BLaER1 (cell line): Measurements from ENCODE around the gene EEF1A2.

Experiments used
- H3K27ac ChIP-seq: shearing (Covaris generic); formaldehyde crosslinking; 2 replicates; pipeline ENCODE4 v1.8.1; 2022
- H3K27me3 ChIP-seq: shearing (Covaris generic); formaldehyde crosslinking; 2 replicates; pipeline ENCODE4 v1.8.1; 2022
- H3K36me3 ChIP-seq: shearing (Covaris generic); formaldehyde crosslinking; 2 replicates; pipeline ENCODE4 v1.8.1; 2022
- H3K4me1 ChIP-seq: shearing (Covaris generic); formaldehyde crosslinking; 2 replicates; pipeline ENCODE4 v1.8.1; 2022
- H3K4me2 ChIP-seq: shearing (Covaris generic); formaldehyde crosslinking; 2 replicates; pipeline ENCODE4 v1.8.1; 2022
- H3K4me3 ChIP-seq: shearing (Covaris generic); formaldehyde crosslinking; 2 replicates; pipeline ENCODE4 v1.8.1; 2022
- H3K9ac ChIP-seq: shearing (Covaris generic); formaldehyde crosslinking; 2 replicates; pipeline ENCODE4 v1.8.1; 2022
- H3K9me3 ChIP-seq: shearing (Covaris generic); formaldehyde crosslinking; 2 replicates; pipeline ENCODE4 v1.8.1; 2022
- H4K20me1 ChIP-seq: shearing (Covaris generic); formaldehyde crosslinking; 2 replicates; pipeline ENCODE4 v1.8.1; 2022
- Cebpa-rat ChIP-seq: shearing (Covaris generic); IDR thresholded peaks from 2 replicates; pipeline ENCODE4 v1.8.1; 2022

The EEF1A2 gene

DNA sequence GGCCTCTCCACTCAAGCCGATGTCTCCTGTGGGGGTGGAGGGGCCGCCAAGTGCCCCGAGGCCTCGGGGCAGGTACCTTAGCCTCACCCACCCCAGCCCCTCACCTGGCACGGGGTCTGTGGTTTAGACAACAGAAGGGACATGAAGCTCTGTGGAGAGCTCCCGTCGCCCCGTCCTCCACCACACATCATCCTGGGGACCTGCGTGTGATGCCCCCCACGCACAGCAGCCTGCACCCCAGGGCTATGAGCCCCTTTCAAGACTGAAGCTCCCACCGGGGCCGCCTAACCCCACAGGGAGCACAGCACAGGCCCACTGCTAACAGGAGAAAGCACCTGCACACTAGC lies 34.6 kb downstream of the EEF1A2 start:
- H3K4me2 ChIP-seq = no peak overlapping the region
- peaks cover 86% of the 10 kb centered on the region for H4K20me1 ChIP-seq
- no peaks in the 10 kb centered on the region for H3K36me3 ChIP-seq
- H3K27me3 ChIP-seq = peaks cover 89% of the 10 kb centered on the region
- H3K27ac ChIP-seq = no peak overlapping the region
- no peaks in the 10 kb centered on the region for H3K9me3 ChIP-seq
- no peak for TF ChIP-seq Cebpa-rat
- H3K9ac ChIP-seq = no peak overlapping the region
- no peak overlapping the region for H3K4me3 ChIP-seq
- peaks cover 10% of the 10 kb centered on the region for H3K4me1 ChIP-seq

DNA sequence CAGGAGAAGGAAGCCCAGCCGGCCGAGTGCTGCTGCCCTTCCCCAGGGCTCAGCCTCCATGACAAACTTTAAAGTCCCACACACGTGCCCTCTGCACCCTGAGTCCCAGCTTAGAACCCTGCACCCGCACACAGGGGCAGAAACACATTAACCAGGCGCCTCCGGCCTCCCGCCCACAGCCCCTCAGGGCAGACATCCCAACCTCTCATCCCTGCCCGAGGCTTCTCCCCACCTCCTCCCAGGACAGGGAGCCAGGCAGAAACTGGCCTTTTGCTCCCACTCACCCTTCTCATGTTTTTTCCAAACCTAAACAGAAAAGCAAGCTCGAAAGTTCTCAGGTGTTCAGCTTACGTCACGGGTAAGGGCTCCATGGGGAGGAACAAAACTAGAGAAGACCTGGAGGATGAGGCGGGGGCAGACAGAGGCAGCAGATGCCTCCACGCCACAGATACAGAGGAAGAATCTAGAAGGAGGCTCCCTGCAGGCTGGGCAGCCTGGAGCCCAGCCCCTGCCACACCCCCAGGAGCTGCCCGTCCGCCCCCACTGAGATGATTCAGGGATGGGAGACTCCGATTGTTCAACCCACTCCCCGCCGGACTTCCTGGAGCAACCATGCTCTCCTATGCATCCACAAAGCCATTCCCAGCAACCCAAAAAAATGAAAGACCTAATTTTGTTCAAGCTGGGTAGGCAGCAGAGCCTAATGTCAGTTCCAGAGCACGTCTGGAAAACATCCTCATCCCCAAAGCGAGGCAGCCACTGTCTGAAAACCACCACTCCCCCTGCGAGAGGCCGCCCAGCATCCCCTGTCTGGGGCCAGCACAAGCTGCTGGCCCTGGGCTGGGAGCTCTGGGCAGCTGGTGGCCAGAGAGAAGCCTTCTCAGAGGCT lies 35.2 kb downstream of the EEF1A2 start:
- Histone ChIP-seq H3K27ac (no peak overlapping the region), H3K9me3 (no peaks in the 10 kb centered on the region), H3K9ac (no peak overlapping the region), H3K4me1 (peaks cover 16% of the 10 kb centered on the region), H3K27me3 (peaks cover 83% of the 10 kb centered on the region), H3K4me3 (no peak overlapping the region), H4K20me1 (peaks cover 80% of the 10 kb centered on the region), H3K4me2 (no peak overlapping the region), H3K36me3 (no peaks in the 10 kb centered on the region)
- no peak for TF ChIP-seq Cebpa-rat

DNA sequence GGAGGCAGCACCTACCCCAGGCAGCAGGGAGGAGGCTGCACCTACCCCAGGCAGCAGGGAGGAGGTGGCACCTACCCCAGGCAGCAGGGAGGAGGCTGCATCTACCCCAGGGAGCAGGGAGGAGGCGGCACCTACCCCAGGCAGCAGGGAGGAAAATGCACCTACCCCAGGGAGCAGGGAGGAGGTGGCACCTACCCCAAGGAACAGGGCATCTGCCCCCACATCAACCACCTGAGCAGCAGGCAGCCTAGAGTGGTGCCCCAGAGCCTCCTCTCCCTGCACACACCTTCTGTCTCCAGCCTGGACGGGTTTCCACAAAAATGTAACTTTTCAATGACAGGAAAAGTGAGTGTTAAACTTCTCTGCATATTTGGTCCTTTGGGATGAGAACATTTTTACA lies 36.6 kb downstream of the EEF1A2 start:
- H3K4me1 ChIP-seq = peaks cover 30% of the 10 kb centered on the region
- no peak overlapping the region for H3K9ac ChIP-seq
- H3K4me2 ChIP-seq = no peak overlapping the region

DNA sequence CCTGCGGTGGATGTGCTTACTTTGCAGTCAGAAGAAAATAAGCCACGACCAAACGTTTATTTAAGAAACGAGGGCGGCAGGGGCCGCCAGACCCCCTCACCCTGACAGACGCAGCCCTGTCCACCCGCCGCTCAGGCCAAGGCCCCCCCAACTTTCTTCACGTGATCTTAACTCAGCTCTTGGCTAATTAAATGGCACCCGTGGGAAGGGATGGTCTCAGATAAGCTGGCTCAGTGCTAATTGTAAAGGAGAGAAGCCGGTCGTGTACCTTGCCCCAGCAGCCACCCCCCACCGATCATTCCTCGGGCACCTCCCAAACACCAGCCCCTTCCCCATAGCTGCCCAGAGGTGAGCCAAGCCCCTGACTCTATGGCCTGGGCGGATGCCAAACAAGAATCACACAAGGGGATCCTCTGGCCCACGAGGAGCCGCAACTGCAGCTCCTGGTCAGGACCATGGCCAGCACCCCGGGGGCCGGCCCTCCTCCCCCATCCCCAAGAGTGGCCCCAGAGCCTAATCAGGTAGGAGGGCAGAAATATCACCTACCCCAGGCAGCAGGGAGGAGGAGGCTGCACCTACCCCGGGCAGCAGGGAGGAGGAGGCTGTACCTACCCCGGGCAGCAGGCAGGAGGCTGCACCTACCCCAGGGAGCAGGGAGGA lies 37.6 kb downstream of the EEF1A2 start:
- no peak for TF ChIP-seq Cebpa-rat
- Histone ChIP-seq H3K4me2 (no peak overlapping the region), H3K4me3 (no peak overlapping the region), H3K27ac (no peak overlapping the region), H3K27me3 (peaks cover 64% of the 10 kb centered on the region), H3K36me3 (no peaks in the 10 kb centered on the region), H3K9me3 (no peaks in the 10 kb centered on the region), H4K20me1 (peaks cover 56% of the 10 kb centered on the region), H3K9ac (no peak overlapping the region), H3K4me1 (peaks cover 40% of the 10 kb centered on the region)

More for the DNA sequence above, 36.6 kb downstream of the EEF1A2 start:
- Histone ChIP-seq H3K36me3 (no peaks in the 10 kb centered on the region), H3K27ac (no peak overlapping the region), H4K20me1 (peaks cover 66% of the 10 kb centered on the region), H3K9me3 (no peaks in the 10 kb centered on the region), H3K27me3 (peaks cover 69% of the 10 kb centered on the region), H3K4me3 (no peak overlapping the region)
- TF ChIP-seq Cebpa-rat = no peak

DNA sequence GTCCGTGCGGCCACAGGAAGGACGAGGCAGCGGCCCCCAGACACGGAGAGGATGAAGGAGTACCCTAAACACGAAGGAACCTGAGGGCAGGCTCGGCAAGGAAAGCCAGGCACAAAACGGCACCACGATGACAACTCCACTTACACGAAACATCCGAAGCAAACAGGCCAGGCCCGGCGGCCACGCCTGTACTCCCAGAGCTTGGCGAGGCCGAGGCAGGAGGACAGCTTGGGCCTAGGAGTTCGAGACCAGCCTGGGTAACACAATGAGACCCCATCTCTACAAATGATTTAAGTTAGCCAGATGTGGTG lies 39.9 kb downstream of the EEF1A2 start:
- Histone ChIP-seq H3K27ac (no peak overlapping the region), H3K36me3 (no peaks in the 10 kb centered on the region)

DNA sequence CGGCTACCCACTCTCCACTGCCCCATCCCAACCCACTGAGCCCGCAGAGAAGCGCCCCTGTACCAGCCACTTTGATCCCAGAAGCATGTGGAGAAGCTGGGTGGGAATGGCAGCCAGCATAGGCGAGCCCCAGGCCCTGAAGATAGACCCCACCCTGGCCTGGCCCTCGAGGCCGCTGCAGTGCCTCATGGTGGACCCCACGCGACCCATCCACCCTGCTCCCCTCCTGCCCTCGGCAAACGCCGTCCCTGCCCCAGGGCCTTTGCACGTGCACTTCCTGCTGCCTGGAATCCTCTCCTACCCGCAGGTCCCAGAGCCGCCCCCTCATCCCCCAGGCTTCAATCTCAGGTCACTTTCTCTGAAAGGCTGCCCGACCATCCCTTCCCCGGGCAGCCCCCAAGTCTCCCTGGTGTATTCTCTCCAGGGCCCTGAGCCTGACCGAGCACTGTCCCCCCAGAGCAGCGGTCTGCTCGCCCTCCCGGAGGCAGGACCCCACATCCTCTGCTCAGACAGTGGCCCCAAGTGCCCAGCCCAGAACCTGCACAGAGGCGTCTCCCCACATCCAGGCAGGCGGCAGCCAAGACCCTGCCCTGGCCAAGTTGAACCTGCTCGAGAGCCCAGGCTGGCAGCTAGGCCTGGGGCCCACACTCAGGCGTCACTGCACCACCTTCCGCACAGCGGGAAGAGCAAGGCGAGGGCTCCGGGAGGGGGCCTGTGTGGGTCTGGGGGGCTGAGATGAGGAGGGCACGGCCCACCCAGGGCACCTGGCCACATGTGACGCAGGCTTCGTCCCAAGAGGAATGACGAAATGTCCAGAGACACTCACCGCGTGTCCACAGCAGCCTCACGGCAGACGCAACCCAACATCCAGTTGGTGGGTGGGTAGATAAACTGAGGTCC lies 40.5 kb downstream of the EEF1A2 start:
- Histone ChIP-seq H3K27ac (peak overlapping the region; percentile 93), H3K4me3 (no peak overlapping the region), H3K4me1 (peaks cover 68% of the 10 kb centered on the region), H4K20me1 (peaks cover 27% of the 10 kb centered on the region), H3K4me2 (peak overlapping the region; percentile 99), H3K9ac (no peak overlapping the region), H3K9me3 (no peaks in the 10 kb centered on the region), H3K36me3 (no peaks in the 10 kb centered on the region), H3K27me3 (peaks cover 36% of the 10 kb centered on the region)
- TF ChIP-seq Cebpa-rat = no peak

More for the DNA sequence above, 39.9 kb downstream of the EEF1A2 start:
- no peak overlapping the region for H3K9ac ChIP-seq
- peaks cover 62% of the 10 kb centered on the region for H3K4me1 ChIP-seq
- peaks cover 42% of the 10 kb centered on the region for H3K27me3 ChIP-seq
- H3K9me3 ChIP-seq = no peaks in the 10 kb centered on the region
- H4K20me1 ChIP-seq = peaks cover 33% of the 10 kb centered on the region
- H3K4me3 ChIP-seq = no peak overlapping the region
- no peak for TF ChIP-seq Cebpa-rat
- peak overlapping the region; percentile 99 for H3K4me2 ChIP-seq

DNA sequence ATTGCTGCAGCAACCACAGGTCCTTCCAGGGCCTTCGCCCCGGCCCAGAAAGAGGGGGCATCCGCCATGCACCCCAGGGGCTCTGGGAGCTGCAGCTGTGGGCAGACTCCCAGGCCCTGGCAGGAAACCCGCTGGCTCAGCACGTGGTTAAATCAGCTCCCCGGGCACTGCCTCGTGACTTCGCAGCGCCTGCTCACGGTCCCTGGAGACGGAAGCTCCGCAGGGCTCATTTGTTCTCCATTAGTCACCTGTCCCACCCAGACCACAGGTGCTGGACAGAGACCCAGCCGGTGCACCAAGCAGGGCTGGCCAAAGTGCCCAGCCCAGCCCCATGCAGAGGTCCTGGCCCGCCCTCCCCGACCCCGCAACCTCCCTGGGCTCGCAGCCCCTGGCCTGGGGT lies 41.1 kb downstream of the EEF1A2 start:
- H3K27ac ChIP-seq = peak overlapping the region; percentile 93
- peaks cover 29% of the 10 kb centered on the region for H3K27me3 ChIP-seq
- peaks cover 21% of the 10 kb centered on the region for H4K20me1 ChIP-seq
- no peaks in the 10 kb centered on the region for H3K9me3 ChIP-seq
- H3K36me3 ChIP-seq = no peaks in the 10 kb centered on the region
- H3K4me1 ChIP-seq = peaks cover 75% of the 10 kb centered on the region
- TF ChIP-seq Cebpa-rat = no peak
- H3K4me2 ChIP-seq = peak overlapping the region; percentile 99
- H3K9ac ChIP-seq = no peak overlapping the region
- H3K4me3 ChIP-seq = peak overlapping the region; percentile 29; the same call in 1 of the 2 replicates

DNA sequence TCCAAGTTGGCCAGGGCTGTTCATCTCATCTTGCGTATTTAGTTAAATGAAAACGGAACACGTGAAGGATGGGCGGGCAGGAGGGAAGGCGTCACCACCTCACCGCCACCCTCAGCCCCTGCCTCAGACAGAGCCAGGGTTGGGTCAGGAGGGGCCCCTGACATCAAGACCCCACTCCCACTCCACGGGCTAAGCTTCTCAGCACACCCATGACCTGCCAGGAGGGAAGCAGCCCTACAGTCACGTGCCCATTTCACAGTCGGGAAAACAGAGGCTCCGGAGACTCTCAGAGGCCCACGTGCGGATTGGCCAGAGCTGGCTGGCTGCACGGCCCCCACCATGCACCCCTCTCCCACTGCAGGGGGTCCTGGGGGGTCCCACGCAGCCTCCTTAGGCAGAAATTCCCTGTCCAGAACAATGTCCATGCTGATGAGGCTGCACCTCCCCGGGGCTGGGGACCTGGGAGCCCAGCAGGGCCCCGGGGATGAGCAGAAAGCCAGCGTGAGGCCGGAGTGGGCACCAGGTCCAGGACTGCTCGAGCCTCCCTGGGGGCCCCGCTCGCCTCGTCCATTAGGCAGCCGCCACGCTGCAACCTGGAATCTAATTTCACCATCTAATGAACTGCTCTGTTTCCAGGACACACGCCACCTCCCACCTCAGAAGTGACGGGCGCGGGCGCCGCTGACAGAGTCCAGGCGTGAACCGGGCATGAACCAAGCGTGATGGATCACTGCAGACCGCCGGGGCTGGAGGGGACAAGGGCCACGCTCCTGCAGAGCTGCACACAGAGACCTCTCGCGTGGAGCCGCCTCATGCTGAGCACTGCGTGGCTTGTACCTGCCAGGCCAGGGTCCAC lies 42.2 kb downstream of the EEF1A2 start:
- peak overlapping the region; percentile 55; the same call in 1 of the 2 replicates for H3K9ac ChIP-seq

DNA sequence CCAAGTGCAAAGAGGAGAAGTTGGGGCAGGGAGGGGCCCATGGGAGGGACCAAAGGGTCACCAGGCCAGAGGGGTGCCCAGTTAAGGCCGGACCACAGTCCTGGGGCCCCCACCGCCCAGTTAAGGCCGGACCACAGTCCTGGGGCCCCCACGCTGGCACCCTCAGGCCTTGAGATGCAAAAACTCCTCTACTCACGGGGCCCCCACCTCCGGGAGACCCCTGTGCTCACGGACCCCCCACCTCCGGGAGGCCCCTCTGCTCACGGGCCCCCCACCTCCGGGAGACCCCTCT lies 43.4 kb downstream of the EEF1A2 start:
- TF ChIP-seq Cebpa-rat = no peak
- Histone ChIP-seq H3K4me3 (peak overlapping the region; percentile 60), H3K4me2 (peak overlapping the region; percentile 99), H4K20me1 (peaks cover 1% of the 10 kb centered on the region), H3K9ac (peak overlapping the region; percentile 80; the same call in 1 of the 2 replicates), H3K4me1 (peaks cover 97% of the 10 kb centered on the region), H3K27ac (peak overlapping the region; percentile 93), H3K9me3 (no peaks in the 10 kb centered on the region), H3K36me3 (no peaks in the 10 kb centered on the region), H3K27me3 (peaks cover 6% of the 10 kb centered on the region; the same call in 1 of the 2 replicates)

More for the DNA sequence above, 42.2 kb downstream of the EEF1A2 start:
- no peaks in the 10 kb centered on the region for H3K9me3 ChIP-seq
- peak overlapping the region; percentile 29; the same call in 1 of the 2 replicates for H3K4me3 ChIP-seq
- peak overlapping the region; percentile 93 for H3K27ac ChIP-seq
- TF ChIP-seq Cebpa-rat = no peak
- peak overlapping the region; percentile 99 for H3K4me2 ChIP-seq
- peaks cover 86% of the 10 kb centered on the region for H3K4me1 ChIP-seq
- H3K36me3 ChIP-seq = no peaks in the 10 kb centered on the region
- peaks cover 18% of the 10 kb centered on the region for H3K27me3 ChIP-seq
- peaks cover 10% of the 10 kb centered on the region for H4K20me1 ChIP-seq
